HG03442 (cell line): ENCODE measurements around the gene SLC27A1.
"Not testable (repeated sequence)": the region's sequence is repeated elsewhere in the genome, so short reads cannot be mapped to it uniquely, and the experiment has no call there.

Source experiments
- ATAC-seq: cut with Tn5 transposase; IDR thresholded peaks from one replicate; pipeline ENCODE4 v1.9.1; 2021; ENCODE audit warnings: mild to moderate bottlenecking, moderate library complexity; ENCODE audit not compliant: unreplicated experiment

Gene SLC27A1

DNA sequence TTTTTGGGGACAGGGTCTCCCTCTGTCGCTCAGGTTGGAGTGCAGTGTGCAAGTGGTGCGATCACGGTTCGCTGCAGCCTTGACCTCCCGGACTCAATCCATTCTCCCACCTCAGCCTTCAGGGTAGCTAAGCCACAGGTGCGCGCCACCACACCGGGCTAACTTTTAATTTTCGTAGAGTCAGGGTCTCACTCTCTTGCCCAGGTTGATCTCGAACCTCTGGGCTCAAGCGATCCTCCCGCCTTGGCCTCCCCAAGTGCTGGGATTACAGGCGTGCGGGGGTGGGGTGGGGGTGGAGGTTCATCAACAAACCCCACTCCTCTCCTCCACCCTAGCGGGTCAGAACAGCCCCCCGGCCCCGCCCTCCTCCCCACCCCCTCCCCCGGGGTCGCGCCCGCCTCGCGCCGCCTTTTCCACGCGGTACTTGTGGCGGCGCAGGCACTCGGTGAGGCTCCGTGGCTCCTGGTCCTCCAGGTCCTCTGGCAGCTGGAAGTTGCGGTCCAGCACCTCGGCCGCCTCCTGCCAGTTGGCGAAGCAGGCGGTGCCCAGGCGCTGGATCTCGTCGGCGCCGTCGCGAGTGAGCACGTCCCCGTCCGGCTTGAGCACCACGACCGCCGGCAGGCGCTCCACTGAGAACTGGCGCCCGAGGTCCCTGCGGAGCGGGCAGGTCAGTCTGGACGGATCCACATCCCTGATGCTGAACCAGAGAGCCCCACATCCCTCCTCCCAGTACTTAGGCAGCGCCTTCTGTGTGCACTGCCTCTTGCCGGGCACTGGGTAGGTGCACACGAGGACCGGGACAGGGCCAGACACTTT lies 14.8 kb upstream of the SLC27A1 start:
- ATAC-seq = no peak

DNA sequence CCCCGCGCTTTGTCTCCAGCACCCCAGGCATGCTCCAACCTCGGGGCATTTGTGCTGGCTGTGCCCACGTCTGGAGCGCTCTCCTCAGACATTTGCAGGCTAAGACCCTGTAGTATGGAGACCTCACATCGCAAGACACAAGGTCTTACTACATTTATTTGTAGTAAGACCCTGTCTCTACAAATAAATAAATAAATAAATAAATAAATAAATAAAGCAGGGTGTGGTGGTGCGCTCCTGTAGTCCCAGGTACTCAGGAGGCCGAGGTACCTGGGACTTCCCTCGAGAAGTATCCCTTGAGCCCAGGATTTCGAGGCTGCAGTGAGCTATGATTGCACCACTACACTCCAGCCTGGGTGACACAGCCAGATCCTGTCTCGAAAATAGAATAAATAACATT lies 14.2 kb upstream of the SLC27A1 start:
- ATAC-seq = no peak

DNA sequence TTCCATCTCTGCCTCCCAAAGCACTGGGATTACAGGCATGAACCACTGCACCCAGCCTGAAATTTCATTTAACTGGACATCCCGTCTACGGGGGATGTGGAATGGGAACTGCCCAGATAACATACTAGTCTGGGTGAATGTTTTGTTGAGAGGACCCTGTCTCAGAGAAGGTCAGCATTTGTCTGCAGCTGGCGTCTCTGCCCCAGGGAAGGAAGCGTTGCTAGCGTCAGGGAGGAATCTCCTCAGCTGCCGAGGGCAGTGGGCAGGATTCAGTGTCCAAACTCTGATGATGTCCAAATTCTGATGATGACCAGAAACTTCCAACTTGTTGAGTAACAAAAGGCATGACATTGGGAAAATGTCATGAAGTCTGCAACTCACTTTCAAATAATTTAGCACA lies 12.7 kb upstream of the SLC27A1 start:
- no peak for ATAC-seq

DNA sequence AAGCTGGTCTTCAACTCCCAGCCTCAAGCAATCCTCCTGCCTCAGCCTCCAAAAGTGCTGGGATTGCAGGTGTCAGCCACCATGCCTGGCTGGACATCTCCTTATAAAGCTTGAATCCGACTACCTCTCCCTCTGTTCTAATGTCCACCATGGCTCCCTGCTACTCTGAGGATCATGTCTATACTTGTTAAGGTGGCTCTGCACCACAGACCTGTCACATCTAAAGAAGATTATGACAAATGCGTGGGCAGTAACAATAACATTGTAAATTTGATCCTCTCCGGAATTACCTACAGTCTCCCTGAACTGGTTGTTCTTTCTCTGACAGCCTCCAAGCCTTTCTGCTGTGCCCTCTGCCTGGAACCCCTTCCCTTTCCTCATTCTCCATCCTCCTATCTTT lies 11.4 kb upstream of the SLC27A1 start:
- no peak for ATAC-seq

DNA sequence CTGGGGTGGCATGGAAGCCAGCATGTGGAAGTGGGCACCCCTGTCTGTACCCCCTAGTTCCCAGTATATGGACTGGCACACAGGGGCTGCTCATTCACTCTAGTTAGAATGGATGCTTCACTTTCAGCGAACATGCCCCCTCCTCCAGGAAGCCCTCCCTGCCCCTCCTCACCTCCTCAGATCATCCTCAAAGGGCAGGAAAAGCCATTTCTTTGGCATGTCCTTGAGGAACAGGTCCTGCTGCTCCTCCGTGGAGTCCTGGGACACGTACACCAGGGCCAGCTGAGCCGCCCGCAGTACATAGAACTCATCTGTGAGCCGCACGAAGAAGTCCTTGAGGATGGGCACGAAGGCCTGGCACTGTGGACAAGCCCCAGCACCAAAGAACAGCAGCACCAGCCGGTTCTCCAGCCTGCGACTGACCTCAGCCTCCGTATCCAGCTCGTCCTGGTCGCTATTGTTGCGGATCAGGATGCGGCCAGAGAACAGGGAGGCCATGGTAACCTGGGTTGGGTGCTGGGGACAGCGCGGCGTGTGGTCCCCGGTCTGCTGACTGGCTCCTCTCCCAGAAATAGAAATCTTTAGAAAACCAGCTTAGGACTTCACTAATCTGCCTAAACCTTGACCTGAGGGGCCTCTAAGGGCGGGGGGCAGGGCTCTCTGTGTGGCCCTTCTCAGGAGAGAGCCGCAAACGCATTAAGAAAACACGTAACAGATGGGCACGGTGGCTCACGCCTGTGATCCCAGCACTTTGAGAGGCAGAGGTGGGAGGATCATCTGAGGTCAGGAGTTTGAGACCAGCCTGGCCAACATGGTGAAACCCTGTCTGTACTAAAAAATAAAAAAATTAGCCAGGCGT lies 9.7 kb upstream of the SLC27A1 start, which contains the start of gene NXNL1:
Gene NXNL1, minus strand, starts transcription at position 555 of the 859 bp plus-strand sequence. Its CDS starts 57 bp downstream, at position 498.
- no peak for ATAC-seq

DNA sequence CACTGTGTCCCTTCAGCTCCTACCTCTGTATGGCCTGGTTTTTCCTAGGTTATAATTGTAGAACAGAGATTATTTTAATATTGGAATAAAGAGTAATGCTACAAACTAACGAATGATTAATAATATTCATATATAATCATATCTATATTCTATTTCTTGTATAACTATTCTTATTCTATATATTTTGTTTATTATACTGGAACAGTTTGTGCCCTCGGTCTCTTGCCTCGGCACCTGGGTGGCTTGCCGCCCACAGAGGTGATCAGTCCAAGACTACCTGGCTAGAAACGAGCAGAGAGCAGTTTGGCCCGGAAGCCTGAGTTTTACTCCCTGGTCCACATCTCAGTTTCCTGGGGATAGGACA lies 3.9 kb upstream of the SLC27A1 start:
- ATAC-seq = no peak

DNA sequence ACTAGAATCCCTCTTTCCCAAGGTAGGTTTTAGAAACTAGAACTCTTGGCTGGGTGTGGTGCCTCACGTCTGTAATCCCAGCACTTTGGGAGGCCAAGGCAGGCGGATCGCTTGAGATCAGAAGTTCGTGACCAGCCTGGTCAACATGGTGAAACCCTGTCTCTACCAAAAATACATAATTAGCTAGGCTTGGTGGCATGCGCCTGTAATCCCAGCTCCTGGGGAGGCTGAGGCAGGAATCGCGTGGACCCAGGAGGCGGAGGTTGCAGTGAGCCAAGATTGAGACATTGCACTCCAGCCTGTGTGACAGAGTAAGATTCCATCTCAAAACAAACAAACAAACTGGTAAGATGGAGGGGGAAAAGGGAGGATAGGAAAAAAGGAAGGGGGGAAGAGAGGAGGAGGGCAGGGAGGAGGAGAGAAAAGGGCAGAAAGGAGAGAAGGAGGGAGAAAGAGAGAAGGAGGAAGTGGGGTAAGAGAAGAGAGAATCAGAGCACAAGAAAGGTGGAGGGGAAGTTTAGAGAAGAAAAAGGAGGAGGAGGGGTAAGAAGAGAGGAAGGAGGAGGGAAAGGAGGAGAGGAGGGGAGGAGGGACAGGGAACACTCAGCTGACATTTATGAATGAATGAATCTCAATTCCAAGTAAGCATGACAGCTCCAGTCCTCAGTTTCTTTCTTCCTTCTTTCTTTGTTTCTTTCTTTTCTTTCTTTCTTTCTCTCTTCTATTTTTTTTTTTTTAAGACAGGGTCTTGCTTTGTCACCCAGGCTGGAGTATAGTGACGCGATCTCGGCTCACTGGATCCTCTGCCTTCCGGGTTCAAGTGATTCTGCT lies 2.6 kb upstream of the SLC27A1 start:
- no peak for ATAC-seq

DNA sequence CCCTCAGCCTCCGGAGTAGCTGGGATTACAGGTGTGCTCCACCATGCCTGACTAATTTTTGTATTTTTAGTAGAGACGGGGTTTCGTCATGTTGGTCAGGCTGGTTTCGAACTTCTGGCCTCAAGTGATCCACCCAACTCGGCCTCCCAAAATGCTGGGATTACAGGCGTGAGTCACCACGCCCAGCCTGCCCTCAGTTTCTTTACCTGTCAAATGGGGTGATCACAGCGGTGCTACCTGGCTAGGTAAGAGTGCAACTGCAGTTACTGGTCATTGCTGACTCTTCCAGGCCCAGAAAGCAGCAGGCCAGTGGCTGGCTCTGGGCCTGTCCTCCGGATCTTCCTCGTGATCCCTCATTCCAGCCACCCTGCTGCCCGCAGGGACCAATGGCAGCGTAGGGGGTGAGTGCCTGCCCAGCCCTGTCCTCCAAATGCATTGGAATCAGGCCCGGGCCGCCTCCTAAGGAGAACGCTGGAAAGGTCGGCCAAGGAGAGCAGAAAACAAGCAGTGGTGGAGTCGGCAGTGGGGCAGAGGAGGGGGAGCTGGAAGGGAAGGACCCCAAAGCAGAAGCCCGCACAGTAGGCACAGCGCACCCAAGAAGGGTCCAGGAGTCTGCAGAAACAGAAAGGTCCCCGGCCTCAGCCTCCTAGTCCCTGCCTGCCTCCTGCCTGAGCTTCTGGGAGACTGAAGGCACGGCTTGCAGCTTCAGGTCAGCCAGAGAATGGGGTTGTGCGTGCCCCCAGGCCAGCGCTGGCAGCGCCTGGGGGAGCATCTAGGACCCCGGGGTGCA lies 1.8 kb upstream of the SLC27A1 start:
- no peak for ATAC-seq

DNA sequence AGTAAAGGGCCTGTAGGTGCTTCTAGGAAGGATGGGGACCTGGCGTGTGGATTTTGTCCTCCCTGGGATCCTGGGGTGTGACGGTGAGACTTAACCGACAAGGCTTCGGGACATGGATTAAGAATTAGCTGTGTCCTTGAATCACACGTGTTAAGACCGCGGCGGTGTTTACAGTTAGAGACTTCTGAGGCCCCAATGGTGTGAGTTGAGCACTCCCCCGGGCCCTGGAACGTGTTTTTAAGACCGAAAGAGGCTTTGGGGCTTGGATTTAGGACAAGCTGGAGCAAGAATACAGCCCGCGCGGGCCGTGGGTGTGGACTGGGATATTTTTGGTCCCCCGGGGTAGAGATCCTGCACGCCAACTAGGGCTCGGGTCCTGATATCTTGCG lies 1.2 kb upstream of the SLC27A1 start:
- no peak for ATAC-seq

DNA sequence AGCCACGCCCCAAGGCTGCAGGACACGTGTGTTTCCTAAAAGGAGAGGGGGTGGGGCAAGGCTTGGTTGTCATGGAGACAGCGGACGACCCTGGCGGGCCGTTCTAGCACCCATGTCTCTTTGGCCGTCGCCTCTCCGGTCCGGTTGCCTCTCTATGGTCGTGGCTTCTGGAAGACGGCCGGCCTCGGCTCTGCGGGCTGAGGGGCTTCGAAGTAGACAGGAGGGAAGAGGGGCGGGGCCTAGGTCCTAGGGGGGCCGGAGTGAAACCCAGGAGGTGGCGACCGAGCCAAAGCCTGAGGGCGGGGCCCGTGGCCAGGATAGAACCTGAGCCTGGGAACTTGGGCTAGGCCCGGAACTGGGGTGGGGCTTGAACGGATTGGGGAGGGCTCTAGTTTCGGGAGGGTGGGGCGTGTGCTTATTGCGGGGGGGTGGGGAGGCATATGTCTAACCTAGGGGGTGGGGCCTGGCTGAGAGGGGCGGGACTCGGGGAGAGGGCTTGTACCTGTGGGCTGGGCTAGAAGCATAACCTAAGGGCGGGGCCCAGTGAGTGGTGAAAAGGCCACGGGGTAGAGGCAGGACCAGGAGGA lies 750 bp upstream of the SLC27A1 start:
- peak; percentile 48 for ATAC-seq

DNA sequence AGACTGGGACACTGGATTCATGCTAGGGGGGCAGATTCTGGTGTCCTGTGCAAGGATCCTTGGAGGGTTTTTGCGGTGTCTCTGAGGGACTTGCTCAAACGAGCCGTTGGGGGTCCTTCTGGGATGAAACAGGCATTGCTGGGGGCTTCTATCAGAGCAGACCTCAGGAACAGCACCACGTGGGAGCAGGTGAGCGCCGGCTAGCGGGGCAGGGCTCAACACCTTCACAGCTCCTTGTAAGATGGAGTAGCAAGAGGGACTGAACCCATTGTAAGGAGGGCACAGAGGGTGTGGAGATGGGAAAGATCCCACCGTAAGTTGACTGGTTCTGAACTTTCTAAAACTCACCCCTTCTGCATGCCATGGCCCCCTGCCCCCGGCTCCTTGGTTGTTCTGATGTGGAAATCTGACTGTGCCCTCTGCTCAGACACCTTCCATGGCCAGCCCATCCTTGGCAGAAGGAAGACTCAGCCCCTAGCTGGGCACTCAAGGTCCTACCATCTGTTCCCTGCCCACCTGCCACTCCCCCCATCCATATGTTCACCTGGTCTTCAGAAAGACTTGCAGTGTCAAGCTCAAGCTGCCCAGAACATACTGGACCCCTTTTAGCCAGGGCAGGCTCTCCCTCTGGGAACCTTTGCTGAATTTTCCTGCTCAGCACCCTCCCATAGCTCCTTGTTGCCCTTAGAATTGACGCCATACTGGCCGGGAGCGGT lies 1.2 kb downstream of the SLC27A1 start:
- ATAC-seq = no peak

DNA sequence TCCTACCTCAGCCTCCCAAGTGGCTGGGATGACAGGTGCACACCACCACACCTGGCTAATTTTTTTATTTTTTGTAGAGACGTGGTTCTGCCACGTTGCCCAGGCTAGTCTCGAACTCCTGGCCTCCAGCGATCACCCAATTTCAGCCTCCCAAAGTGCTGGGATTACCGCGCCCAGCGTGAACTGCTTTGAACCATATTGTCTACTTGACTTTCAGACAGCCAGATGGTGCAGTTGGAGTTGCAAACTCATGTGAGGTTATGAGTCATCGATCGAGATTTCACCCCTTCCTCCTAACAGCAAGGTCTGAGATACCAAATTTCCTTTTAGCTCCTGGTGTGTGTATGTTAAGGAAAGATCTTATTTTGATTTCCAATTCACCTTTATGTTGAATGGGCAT lies 2.7 kb downstream of the SLC27A1 start:
- ATAC-seq = no peak

DNA sequence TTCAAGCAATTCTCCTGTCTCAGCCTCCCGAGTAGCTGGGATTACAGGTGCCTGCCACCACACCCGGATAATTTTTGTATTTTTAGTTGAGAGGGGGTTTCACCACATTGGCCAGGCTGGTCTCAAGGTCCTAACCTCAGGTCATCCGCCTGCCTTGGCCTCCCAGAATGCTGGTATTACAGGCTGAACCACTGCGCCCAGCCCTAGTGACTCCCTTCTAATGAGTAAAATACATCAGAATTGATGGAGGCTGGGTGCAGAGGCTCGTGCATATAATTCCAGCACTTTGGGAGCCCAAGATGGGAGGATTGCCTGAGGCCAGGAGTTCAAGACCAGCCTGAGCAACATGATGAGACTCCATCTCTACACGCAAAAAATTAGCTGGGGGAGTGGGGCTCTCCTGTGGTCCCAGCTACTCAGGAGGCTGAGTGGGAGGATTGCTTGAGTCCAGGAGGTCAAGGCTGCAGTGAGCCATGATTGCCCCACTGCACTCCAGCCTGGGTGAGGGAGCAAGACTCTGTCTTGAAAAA lies 4.8 kb downstream of the SLC27A1 start:
- not testable (repeated sequence) for ATAC-seq

DNA sequence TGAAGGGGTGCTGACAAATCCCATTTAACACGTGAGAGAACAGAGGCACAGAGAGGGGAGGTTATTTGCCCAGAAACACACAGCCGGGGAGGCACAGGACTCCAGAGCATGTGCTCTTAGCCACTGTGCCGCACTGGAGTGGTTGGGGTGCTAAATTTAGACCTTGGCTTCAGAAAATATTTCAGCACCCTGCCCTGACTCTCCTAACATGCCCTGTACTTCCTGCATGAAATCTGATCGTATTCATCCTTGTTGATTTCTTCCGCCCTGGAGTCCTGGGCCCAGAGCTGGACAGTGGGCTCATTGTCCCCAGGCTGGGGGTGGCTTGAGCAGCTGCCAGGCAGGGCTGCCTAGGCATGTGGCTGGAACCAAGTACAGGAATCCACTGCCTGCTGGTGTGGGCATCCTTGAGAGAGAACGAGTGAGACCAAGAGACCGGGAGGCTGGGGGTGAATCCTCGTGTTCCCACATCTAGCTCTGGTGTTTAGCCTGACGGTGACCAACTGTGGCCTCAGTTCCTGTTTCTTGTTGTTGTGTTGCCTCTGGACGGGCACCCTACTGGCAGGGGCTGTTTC lies 5.3 kb downstream of the SLC27A1 start:
- no peak for ATAC-seq

DNA sequence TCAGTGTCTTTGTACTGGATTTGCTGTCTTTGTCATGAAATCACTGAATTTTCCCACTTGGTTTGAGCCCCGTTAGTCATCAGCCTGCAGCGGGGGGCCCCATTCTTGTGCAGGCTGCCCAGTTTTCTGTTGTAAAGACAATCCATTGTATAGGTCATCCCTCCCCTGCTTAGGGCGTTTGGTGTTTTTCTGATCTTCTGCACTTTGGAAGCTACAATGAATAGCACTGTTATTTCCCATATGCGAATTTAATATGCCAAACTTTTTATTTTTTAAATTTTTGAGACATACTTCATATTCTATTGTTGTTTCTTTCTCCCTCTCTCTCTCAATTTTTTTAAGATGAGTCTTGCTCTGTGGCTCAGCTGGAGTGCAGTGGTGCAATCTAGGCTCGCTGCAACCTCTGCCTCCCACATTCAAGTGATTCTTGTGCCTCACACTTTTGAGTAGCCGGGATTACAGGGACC lies 9.0 kb downstream of the SLC27A1 start:
- ATAC-seq = no peak

DNA sequence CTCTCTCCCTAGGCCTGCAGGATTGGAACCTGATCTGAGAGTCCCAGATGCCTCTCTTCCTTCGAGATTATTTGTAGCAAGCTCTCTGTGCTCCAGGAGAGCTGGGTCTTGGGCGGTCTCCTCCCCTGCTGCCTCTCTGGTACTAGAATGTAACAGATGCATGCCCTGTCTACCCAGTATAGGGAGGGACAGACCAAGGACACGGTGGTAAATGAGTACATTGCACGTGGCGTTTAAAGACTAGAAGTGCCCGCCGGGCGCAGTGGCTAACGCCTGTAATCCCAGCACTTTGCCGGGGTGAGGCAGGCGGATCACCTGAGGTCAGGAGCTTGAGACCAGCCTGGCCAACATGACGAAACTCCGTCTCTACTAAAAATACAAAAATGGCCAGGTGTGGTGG lies 11.7 kb downstream of the SLC27A1 start:
- no peak for ATAC-seq

DNA sequence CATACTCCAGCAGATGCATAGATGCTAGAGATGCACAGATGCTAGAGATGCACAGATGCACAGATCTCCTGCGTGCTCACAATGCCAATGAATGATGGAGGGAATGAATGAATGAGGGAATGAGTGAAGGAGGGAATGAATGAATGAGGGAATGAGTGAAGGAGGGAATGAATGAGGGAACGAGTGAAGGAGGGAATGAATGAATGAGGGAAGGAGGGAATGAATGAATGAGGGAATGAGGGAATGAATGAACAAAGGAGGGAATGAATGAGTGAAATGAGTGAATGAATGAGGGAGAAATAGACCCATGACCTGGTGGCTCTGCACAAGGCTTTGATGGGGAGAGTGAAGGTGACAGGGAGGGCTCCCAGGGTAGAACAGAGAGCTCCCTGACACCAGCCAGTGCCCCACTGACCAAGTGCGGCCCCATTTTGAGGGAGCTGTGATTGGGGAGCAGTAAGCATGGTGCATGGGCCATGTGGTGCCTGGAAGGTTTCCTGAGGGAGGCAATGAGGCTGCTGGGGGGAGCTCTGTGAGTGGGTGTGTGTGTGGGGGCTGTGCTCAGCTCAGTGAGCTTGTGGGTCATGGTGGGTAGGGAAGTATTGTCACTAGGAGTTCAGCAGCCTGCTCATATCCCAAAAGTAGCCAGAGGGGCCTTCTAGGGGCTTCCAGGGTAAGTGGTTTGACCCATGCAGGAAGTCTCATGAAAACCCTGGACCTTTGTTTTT lies 12.7 kb downstream of the SLC27A1 start:
- no peak for ATAC-seq

DNA sequence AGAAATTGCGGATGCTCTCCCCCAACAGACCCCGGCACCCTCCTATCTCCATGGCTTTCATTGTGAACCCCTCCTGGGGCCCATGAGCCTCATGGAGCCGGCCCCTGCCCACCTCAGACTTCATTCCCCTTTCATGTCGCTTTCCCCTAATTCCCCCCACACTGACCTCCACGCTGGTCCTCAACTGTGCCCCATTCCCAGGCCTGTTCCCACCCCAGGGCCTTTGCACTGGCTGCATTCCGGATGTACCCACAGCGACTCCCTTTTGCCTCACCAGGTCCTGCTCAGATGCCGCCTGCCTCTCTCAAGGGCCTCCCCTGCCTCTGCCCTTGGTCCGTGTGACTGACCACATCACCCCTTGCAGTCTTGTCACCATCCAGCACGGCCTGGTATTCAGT lies 13.3 kb downstream of the SLC27A1 start:
- ATAC-seq = no peak
